Heart right ventricle (tissue), 16 donors: ENCODE data around the gene MAP3K6. TPM values are rescaled to one million over a fixed set of nuclear protein-coding genes. Genes with fewer than 3 reads are reported as not detected.
A peak's percentile ranks its signal among the peaks of the same experiment; 100 is the strongest.

Experiments used
- ATAC-seq, 8 donors: fragments of 200-7000 bp; cut with Tn5 transposase; one replicate each; pipeline ENCODE4 v1.9.1; 2020; ENCODE audit warnings: mild to moderate bottlenecking in 8 of 8, moderate library complexity in 8 of 8, moderate number of reproducible peaks in 1 of 8
- DNase-seq, 2 donors: peaks; one replicate each; pipeline ENCODE4 v3.0.0-alpha.2; 2020
- H3K27ac ChIP-seq, 10 donors: fragments of 200-600 bp; sonication (generic) in 2 of 10; one replicate each; pipeline versions ENCODE4 v1.5.0 to v1.8.0; 2020 to 2022; ENCODE audit warnings: mild to moderate bottlenecking in 3 of 10
- H3K27me3 ChIP-seq, 7 donors: fragments of 200-600 bp; one replicate each; pipeline ENCODE4 v1.8.0; 2021 to 2022; ENCODE audit warnings: mild to moderate bottlenecking in 2 of 7
- H3K36me3 ChIP-seq, 9 donors: fragments of 200-600 bp; sonication (generic) in 1 of 9; one replicate each; pipeline versions ENCODE4 v1.5.0 to v1.8.0; 2020 to 2022; ENCODE audit warnings: mild to moderate bottlenecking in 2 of 9
- H3K4me1 ChIP-seq, 9 donors: fragments of 200-600 bp; sonication (generic) in 1 of 9; one replicate each; pipeline versions ENCODE4 v1.5.0 to v1.8.0; 2020 to 2022; ENCODE audit warnings: mild to moderate bottlenecking in 4 of 9
- H3K4me3 ChIP-seq, 10 donors: fragments of 200-600 bp; sonication (generic) in 2 of 10; one replicate each; pipeline versions ENCODE4 v1.5.0 to v1.8.0; 2020 to 2022; ENCODE audit warnings: mild to moderate bottlenecking in 7 of 10, moderate library complexity in 2 of 10
- H3K9me3 ChIP-seq, 11 donors: fragments of 200-600 bp in 10 of 11; sonication (generic) in 2 of 11; one replicate each; pipeline versions ENCODE4 v1.5.0 to v1.8.0; 2013 to 2022; ENCODE audit warnings: mild to moderate bottlenecking in 2 of 11, control low read depth in 1 of 11, moderate library complexity in 1 of 11
- WGBS, 2 donors: extraction: QIAGEN DNeasy Blood & Tissue Kit; methylation state at CpG; one replicate each; pipeline ENCODE4 v1.1.7; 2013; ENCODE audit warnings: inconsistent platforms in 1 of 2; 5-methylcytosine and 5-hydroxymethylcytosine counted together
- intact Hi-C, 10 donors: fragments of 100-400 bp; cut with DNase I; formaldehyde crosslinking; loops; one replicate each; pipeline versions ENCODE4 v1.11.1 to v1.14.2; 2022
- polyA plus RNA-seq, 2 donors: library from polyadenylated mRNA; stranded (reverse); fragments of 200-250 nt; gene quantifications; one replicate each; pipeline ENCODE4 v1.2.3, GENCODE V29; 2013
- total RNA-seq, 10 donors: library from RNA; stranded (reverse); fragmentation: NEBNext Ultra II Directional in 3 of 10; extraction: Animal tissue kit (Norgen Biotek cat#: 25700) in 3 of 10; gene quantifications; one replicate each; pipeline versions ENCODE4 v1.2.1 to v1.2.4, GENCODE V29; 2021 to 2023
- TF ChIP-seq, protein P1 (sequence below), 9 donors: fragments of 200-600 bp; sonication (generic) in 2 of 9; IDR thresholded peaks; one replicate each; pipeline versions ENCODE4 v1.5.0 to v1.8.0; 2021 to 2022; ENCODE audit warnings: antibody characterized with exemption in 9 of 9, mild to moderate bottlenecking in 5 of 9, moderate library complexity in 1 of 9
- donor health status: Arrhythmogenic right ventricular cardiomyopathy.
- donor health status: ischemic (EF 13 %, LVEDD 7.1; RV severe dilation, severe dysfunction).
- donor health status: healthy with polysubstance abuse.
- donor health status: DM: no; HTN: yes; CAD: no.
- donor health status: DM: no; HTN: no; CAD: no.
- donor health status: ischemic (EF 25% LVEDD 6.9; RV normal size, moderate dysfunction).
- donor health status: ischemic (EF 25% LVEDD 5.7; RV mildly dilated, moderate dysfunction).
- donor health status: healthy.
- donor health status: DM: yes; HTN: yes; CAD: no.
- donor health status: Ischemic cardiomyopathy.
- donor health status: ischemic (EF 35%, LVEDD 5.7; RV mildly dilated, moderate dysfunction).
- donor health status: nonischemic (EF 11% LVEDD 7.7; RV severe dilation, severe dysfunction).
- donor health status: DM: yes; HTN: yes; CAD: no.
- donor health status: PGD.
- donor health status: ischemic (EF 29% LVEDD 5.4; RV normal size, mild dysfunction).
- donor health status: nonischemic (EF 23%, LVEDD 6.1; RV moderate dilation, normal function).

The MAP3K6 gene
- total and polyA plus RNA-seq, 12 donors: 18.6 to 179 (median 30.4) TPM

DNA sequence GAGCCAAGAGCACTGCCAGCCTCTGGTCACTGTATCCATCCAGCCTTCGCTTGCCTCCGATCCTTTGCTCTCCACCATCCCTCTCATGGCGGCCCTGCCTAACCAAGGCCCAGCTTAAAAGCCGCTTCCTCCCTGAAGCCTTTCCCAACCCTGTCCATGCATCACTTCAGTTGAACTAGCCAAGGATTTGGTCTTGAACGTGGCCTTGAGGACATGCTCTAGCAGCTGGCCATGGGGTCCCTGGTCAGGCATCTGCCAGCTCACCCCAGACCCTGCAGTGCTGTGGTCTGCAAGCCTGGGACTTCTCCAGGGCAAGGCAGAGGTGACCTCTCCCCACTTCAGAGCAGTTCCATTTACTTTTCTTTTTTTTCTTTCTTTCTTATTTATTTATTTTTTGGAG, 30.0 kb downstream of the MAP3K6 start:
- Histone ChIP-seq H3K9me3 (no peaks in the 10 kb centered on the region), H3K4me1 (peaks cover 4 to 23% (median 11%) of the 10 kb centered on the region in 9 donors), H3K27me3 (no peaks in the 10 kb centered on the region), H3K36me3 (peaks cover 0 to 70% (median 46%) of the 10 kb centered on the region in 9 donors), H3K4me3 (no peak overlapping the region), H3K27ac (no peak overlapping the region)
- TF ChIP-seq, protein P1, sequence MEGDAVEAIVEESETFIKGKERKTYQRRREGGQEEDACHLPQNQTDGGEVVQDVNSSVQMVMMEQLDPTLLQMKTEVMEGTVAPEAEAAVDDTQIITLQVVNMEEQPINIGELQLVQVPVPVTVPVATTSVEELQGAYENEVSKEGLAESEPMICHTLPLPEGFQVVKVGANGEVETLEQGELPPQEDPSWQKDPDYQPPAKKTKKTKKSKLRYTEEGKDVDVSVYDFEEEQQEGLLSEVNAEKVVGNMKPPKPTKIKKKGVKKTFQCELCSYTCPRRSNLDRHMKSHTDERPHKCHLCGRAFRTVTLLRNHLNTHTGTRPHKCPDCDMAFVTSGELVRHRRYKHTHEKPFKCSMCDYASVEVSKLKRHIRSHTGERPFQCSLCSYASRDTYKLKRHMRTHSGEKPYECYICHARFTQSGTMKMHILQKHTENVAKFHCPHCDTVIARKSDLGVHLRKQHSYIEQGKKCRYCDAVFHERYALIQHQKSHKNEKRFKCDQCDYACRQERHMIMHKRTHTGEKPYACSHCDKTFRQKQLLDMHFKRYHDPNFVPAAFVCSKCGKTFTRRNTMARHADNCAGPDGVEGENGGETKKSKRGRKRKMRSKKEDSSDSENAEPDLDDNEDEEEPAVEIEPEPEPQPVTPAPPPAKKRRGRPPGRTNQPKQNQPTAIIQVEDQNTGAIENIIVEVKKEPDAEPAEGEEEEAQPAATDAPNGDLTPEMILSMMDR (IDR thresholded peaks at IDR 0.05): no peak
- 96 to 98% methylated on average over 5 of the region's 5 CpGs for WGBS, 2 donors
- DNase-seq: no peak
- intact Hi-C loops: no loop called here
- no peak for ATAC-seq

DNA sequence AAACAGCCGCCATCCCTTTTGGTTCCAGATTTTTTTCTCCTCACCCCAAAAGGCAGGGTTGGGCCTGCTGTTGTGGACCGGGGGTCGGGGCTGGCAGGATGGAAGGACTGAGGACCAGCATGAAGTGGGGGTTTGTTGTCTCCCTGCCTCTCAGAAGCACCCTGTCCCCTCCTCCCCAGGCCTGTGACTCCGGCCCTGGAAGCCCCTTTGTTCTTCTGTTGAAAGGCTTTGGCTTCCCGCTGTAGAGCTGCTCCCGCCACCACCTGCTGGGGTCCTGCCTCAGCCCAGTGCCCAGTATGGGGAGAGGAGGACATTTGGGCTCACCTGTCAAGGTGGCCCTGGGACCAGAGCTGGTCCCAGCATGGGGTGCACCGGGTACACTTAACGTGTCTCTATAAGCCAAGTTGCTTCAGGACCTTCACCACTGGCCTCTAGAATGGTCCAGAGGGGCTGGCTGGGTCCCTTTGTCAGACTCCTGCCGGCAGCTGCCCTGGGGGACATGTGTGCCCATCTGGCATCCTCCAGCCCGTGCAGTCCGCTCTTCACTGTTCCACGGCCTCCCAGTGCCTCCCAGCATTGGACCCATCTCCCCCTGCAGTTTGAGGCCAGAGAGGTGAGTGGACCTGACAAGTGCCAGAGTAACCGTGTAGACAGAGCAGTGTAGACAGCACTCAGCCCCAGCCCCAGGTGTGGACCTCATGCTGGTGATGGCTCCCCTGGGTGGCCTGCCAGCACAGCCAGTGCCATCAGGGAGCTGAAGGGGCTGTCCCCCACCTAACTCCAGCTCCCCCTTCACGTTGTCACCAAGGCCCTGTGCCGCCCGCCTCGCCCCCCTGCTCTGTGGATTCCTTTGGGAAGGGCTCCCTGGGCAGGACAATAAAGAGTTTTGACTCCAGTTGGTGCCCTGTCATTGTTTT, 31.0 kb downstream of the MAP3K6 start:
- H3K9me3 ChIP-seq: no peaks in the 10 kb centered on the region
- no peak for ATAC-seq
- H3K36me3 ChIP-seq: peaks cover 0 to 80% (median 46%) of the 10 kb centered on the region in 9 donors
- intact Hi-C loops: no loop called here
- TF ChIP-seq, protein P1 (IDR thresholded peaks at IDR 0.05): no peak
- H3K4me3 ChIP-seq: no peak overlapping the region
- no peak overlapping the region for H3K27ac ChIP-seq
- no peaks in the 10 kb centered on the region for H3K27me3 ChIP-seq
- H3K4me1 ChIP-seq: peaks cover 4 to 20% (median 16%) of the 10 kb centered on the region in 9 donors
- no peak for DNase-seq
- WGBS, 2 donors: 88 to 92% methylated on average over 17 of the region's 17 CpGs

DNA sequence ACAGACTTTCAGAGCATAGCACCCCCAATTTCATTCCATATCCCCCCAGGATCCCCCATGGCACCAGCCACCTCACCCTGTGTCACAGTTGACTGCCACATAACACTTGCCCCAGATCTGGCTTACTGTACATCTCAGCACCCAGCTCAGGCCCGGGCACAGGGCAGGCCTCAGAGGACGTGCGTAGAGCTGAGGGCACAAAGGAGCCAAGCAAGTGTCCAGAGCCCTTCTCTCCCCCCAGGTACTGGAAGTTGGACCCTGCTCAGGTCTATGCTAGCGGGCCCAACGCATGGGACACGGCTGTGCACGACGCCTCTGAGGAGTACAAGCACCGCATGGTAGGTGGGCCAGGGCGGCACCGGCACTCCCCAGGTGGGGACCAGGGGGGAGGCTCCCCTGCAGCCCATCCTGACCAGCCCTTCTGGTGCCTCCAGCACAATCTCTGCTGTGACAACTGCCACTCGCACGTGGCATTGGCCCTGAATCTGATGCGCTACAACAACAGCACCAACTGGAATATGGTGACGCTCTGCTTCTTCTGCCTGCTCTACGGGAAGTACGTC, 33.0 kb downstream of the MAP3K6 start:
- WGBS, 2 donors: 92 to 96% methylated on average over 17 of the region's 17 CpGs
- no peak for DNase-seq
- Histone ChIP-seq H3K4me1 (peaks cover 12 to 29% (median 21%) of the 10 kb centered on the region in 9 donors), H3K4me3 (no peak overlapping the region), H3K27me3 (no peaks in the 10 kb centered on the region), H3K36me3 (peaks cover 0 to 98% (median 46%) of the 10 kb centered on the region in 9 donors), H3K9me3 (no peaks in the 10 kb centered on the region), H3K27ac (no peak overlapping the region)
- intact Hi-C loops: loop anchor here in 1 of 10 donors (2.0 kb wide), 1 partner anchor 61 kb away; no protein-coding TSS in a partner anchor
- ATAC-seq: no peak
- TF ChIP-seq, protein P1 (IDR thresholded peaks at IDR 0.05): no peak

DNA sequence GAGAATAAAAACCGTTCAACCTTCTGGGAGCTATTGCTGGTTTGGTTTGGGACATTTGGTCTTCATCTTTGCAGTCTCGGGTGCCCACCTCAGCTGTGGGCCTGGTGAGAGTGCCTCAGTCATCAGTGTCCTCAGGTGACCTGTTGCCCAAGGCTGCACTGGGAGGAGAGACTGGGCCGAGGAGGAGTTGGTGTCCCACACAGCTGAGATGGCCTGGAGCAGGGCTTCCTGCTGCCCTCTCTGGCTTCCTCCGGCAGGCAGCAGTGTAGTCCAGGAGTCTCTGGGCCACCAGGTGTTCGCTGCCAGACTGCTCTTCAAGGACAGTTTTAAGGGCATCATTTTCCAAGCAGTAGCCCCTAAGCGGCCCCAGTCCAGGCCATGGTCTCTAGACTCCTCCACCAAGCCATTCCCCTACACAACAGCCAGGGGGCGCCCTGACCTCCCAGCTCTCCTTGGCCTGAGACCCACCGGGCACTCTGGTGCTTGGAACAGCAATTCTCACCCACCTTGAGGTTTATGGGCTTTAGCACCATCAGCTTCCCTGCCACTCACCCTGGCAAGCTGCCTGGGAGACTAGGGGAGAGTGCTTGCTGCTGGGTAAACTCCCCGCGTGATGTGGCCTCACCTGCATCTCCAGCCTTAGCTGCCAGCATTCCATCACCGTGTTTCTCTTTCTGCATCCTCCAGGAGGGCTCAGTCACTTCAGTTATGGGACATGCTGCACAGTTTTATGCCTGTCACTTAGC, 34.1 kb downstream of the MAP3K6 start:
- no peak overlapping the region for H3K4me3 ChIP-seq
- no peaks in the 10 kb centered on the region for H3K9me3 ChIP-seq
- peaks cover 12 to 40% (median 30%) of the 10 kb centered on the region in 9 donors for H3K4me1 ChIP-seq
- TF ChIP-seq, protein P1 (IDR thresholded peaks at IDR 0.05): peak; percentile 70 to 87 (median 78)
- peak; percentile 33 to 56 for DNase-seq
- H3K36me3 ChIP-seq: peaks cover 0 to 98% (median 46%) of the 10 kb centered on the region in 9 donors
- ATAC-seq: peak; percentile 37 to 69 (median 60)
- 69 to 70% methylated on average over 11 of the region's 11 CpGs for WGBS, 2 donors
- intact Hi-C loops: loop anchor here in 1 of 10 donors (2.0 kb wide), 1 partner anchor 62 kb away; no protein-coding TSS in a partner anchor
- H3K27me3 ChIP-seq: no peaks in the 10 kb centered on the region
- H3K27ac ChIP-seq: peak overlapping the region in 7 of 10 donors; percentile 20 to 67 (median 43)
